HG02973 (cell line): ENCODE data around the gene PTER.

Experiments used
- ATAC-seq: cut with Tn5 transposase; IDR thresholded peaks from one replicate; pipeline ENCODE4 v1.9.1; 2021; ENCODE audit warnings: moderate library complexity; ENCODE audit not compliant: unreplicated experiment

PTER gene

GRCh38 chr10:16536155-16536554 is 99.3 kb downstream of the PTER start:
- ATAC-seq = no peak

- ATAC-seq = no peak
These were observed 107.3 kb downstream of the PTER start for GRCh38 chr10:16544099-16544498.

GRCh38 chr10:16544591-16544990 is 107.8 kb downstream of the PTER start:
- ATAC-seq = no peak

- no peak for ATAC-seq
These were observed 108.4 kb downstream of the PTER start for GRCh38 chr10:16545116-16545736.

GRCh38 chr10:16547973-16548372 is 111.2 kb downstream of the PTER start:
- ATAC-seq = no peak

GRCh38 chr10:16559236-16559773 is 122.5 kb downstream of the PTER start:
- no peak for ATAC-seq

GRCh38 chr10:16562891-16563290 is 126.1 kb downstream of the PTER start:
- ATAC-seq = no peak
